GM18861 (cell line): Measurements from ENCODE around the gene ELAC1.
A peak's percentile ranks its signal among the peaks of the same experiment; 100 is the strongest.

Experiments used
- ATAC-seq: cut with Tn5 transposase; IDR thresholded peaks from one replicate; pipeline ENCODE4 v1.9.1; 2021; ENCODE audit not compliant: unreplicated experiment

ELAC1 gene

GRCh38 chr18:51017140-51017879, 49.5 kb downstream of the ELAC1 start:
- ATAC-seq: no peak

- ATAC-seq: no peak
Measured at GRCh38 chr18:51020536-51020935, 52.7 kb downstream of the ELAC1 start.

DNA sequence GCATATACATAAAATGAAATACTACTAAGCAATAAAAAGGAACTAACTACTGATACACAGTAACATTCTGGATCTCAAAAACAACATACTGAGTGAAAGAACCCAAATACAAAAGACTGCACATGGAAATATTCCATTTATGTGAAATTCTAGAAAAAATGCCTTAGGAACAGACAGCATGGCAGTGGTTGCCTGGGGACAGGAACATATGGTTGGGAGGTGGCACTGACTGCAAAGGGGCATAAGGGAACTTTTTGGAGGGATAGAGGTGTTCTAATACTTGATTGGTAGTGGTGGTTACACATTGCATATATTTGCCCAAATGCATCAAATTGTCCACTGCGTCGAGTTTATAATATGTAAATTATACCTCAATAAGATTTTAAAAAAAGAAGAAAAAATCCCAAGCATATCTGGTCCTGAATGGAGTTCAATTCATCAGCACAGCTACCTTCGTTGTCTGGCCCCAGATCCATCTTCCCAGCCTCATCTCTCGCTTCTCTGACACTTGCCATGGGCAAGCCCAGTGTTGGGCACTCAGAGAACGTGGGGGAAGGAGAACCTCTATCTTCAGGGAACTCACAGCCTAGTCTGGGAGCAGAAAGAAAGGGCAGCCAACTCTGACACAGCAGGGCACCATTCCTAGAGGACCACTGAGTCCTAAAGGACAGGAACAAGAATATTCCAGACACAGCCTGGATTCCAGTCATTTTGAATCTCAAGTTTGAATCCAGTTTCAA, 53.6 kb downstream of the ELAC1 start:
- ATAC-seq: no peak

- ATAC-seq: no peak
Measured at GRCh38 chr18:51025512-51025911, 57.7 kb downstream of the ELAC1 start.

DNA sequence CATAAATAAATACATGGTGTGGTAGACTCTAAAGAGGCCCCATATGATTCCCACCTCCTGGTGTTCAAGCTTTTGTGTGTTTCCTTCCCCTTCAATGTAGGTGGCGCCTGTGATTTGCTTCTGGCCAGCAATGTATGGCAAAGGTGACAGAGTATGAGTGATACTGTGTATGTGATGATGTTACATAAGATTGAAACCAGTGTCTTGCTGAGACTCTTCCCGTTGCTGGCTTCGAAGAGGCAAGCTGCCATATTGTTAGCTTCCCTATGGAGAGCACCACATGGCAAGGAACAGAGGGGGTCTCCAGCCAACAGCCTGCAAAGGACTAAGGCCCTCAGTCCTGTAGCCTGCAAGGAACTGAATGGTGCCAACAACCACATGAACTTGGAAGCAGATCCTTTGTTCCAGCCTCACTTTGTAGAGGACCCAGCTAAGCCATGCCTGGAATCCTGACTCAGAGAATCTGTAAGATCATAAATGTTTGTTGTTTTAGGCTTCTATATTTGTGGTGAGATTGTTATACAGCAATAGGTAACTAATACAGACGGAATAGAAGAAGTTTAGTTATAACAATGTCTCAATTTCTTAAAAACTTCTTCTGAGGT, 60.5 kb downstream of the ELAC1 start:
- no peak for ATAC-seq

DNA sequence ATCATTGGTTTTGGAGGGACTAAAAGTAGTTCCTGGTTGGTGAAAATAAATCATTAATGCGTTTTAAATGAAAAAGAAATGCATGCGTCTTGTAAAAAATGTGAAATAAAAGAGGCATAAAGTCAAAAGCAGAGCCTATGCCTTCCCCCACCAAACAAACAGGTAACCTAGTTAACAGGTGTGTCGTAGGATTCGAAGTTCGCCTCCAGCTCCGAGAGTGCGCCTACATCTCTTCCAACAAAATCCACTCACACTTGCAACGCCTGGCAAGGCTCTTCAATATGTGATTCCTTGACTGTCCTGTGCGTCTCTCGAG, 61.5 kb downstream of the ELAC1 start:
- ATAC-seq: peak; percentile 12

DNA sequence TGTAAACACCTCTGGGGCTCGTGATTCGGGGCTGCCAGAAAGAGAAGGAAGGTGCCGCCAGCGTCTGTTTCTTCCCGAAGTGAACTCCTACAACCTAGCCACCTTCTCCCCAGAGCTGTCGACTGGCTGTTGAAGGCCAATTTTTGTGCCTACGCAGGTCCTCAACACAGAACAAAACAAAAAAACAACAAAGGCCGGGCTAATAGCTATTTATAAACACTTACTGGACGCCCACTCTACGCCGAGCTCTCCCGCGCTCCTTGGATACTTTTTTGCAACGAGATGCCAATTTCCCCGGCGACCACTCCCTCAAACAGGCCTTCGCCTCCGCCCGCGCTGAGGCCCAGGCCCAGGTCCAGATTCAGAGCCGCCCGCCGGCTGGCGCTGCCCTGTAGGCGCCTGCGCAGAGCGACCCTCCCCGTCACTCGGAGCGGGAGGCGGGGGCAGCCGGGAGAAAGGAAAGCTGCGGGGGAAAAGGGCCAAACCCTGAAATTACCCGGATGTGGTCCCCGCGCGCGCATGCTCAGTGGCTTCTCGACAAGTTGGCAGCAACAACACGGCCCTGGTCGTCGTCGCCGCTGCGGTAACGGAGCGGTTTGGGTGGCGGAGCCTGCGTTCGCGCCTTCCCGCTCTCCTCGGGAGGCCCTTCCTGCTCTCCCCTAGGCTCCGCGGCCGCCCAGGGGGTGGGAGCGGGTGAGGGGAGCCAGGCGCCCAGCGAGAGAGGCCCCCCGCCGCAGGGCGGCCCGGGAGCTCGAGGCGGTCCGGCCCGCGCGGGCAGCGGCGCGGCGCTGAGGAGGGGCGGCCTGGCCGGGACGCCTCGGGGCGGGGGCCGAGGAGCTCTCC, 62.1 kb downstream of the ELAC1 start, which contains the start of gene SMAD4:
Gene SMAD4 (plus strand): TSS at position 520 of the 843 bp plus-strand sequence. CDS start 16,834 bp downstream, outside the sequence.
- peak; percentile 57 for ATAC-seq

DNA sequence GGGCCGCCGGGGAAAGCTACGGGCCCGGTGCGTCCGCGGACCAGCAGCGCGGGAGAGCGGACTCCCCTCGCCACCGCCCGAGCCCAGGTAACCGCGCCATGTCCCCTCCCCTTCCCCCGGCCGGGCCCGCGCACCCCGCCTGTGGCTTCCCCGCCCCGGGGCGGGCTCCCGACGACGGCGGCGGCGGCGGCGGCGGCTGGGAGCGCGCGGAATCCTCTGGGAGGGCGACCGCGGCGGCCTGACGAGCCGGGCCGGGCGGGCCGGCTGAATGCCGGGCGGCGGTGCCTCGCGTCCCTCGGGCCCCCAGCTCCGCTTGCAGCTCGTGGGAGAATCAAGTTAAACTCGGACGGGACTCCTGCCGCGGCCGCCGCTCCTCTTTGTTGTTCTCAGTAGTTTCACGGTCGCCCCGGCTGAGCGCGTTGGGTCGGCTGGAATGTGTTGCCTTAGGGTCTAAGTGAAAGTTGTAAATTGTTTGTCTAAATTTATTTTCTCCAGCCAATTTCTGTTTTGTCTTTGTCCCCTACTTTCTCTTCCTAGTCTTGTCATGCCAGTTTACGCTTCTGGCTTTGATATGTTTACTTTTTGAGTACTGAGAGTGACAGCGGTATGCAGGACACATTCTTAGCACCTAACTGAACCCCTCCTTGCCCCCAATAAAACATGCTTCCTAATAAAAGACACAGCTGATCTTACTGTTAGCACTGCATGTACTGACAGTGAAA, 62.9 kb downstream of the ELAC1 start:
- peak; percentile 33 for ATAC-seq

DNA sequence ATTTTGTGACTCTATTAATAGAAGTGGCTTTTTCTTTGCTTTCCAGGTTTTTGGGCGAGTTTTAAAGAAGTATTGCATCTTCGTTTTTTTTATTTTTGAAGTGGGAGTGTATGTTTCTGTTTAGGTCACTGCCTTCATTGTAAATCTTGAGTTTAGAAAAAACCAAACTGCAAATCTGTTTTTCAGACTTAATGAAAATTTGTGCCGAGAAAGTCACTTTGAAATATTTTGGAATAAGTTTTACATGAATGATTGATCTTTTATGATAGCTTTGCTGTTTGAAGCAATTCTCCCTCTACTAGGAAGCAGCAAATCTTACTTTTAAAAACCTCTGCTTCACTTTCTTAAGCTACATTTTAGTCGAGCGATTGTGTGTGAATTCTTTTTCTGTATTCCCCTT, 64.4 kb downstream of the ELAC1 start:
- no peak for ATAC-seq

- ATAC-seq: no peak
Measured at GRCh38 chr18:51037230-51037629, 69.4 kb downstream of the ELAC1 start.
